SK-N-SH treated with all-trans-retinoic acid at 6 μM for 48 hours (cell line): ENCODE data around the gene LATS1.

ENCODE experiments used
- ATAC-seq: fragments of 200-7000 bp; cut with Tn5 transposase; 3 replicates; pipeline ENCODE4 v1.9.1; 2020; ENCODE audit warnings: mild to moderate bottlenecking, moderate library complexity
- BACH2 ChIP-seq: fragments of 250-450 bp; sonication (Bioruptor Pico); IDR thresholded peaks from 2 replicates; pipeline ENCODE4 v1.9.0; 2021; ENCODE audit warnings: mild to moderate bottlenecking, borderline replicate concordance
- CSDC2 ChIP-seq: fragments of 250-450 bp; sonication (Bioruptor Pico); IDR thresholded peaks from 2 replicates; pipeline ENCODE4 v1.5.0; 2020; ENCODE audit warnings: mild to moderate bottlenecking, moderate library complexity
- ISL1 ChIP-seq: fragments of 250-450 bp; sonication (Bioruptor Pico); IDR thresholded peaks from 2 replicates; pipeline ENCODE4 v2.1.2; 2022; ENCODE audit warnings: mild to moderate bottlenecking, moderate library complexity
- OSR1 ChIP-seq: fragments of 250-450 bp; sonication (Bioruptor Pico); IDR thresholded peaks from 2 replicates; pipeline ENCODE4 v1.8.0; 2022; ENCODE audit warnings: moderate library complexity, mild to moderate bottlenecking, inconsistent platforms
- TCF4 ChIP-seq: fragments of 250-450 bp; sonication (Bioruptor Pico); IDR thresholded peaks from 2 replicates; pipeline ENCODE4 v1.8.0; 2021; ENCODE audit warnings: mild to moderate bottlenecking, moderate library complexity, borderline replicate concordance
- ZC3H10 ChIP-seq: fragments of 250-450 bp; sonication (Bioruptor Pico); IDR thresholded peaks from 2 replicates; pipeline ENCODE4 v1.5.1; 2021; ENCODE audit warnings: mild to moderate bottlenecking, moderate library complexity
- ZFP3 ChIP-seq: fragments of 250-450 bp; sonication (Bioruptor Pico); IDR thresholded peaks from 2 replicates; pipeline ENCODE4 v1.5.0; 2020; ENCODE audit warnings: mild to moderate bottlenecking, moderate library complexity
- ZFP30 ChIP-seq: fragments of 450-650 bp; formaldehyde crosslinking; IDR thresholded peaks from 2 replicates; pipeline ENCODE4 v1.5.0; 2022; ENCODE audit warnings: mild to moderate bottlenecking, moderate library complexity
- ZNF565 ChIP-seq: fragments of 450-650 bp; formaldehyde crosslinking; conservative IDR thresholded peaks from 2 replicates; pipeline ENCODE4 v1.5.0; 2020; ENCODE audit warnings: low read depth, mild to moderate bottlenecking, moderate library complexity
- ZNF70 ChIP-seq: fragments of 450-650 bp; formaldehyde crosslinking; IDR thresholded peaks from 2 replicates; pipeline ENCODE4 v1.5.0; 2020; ENCODE audit warnings: mild to moderate bottlenecking, moderate library complexity
- TF ChIP-seq, protein P1 (sequence below): fragments of 250-450 bp; sonication (Bioruptor Pico); IDR thresholded peaks from 2 replicates; pipeline ENCODE4 v1.5.1; 2021; ENCODE audit warnings: mild to moderate bottlenecking, moderate library complexity
- TF ChIP-seq, protein P2 (sequence below): fragments of 250-450 bp; sonication (Bioruptor Pico); IDR thresholded peaks from 2 replicates; pipeline ENCODE4 v1.5.0; 2020; ENCODE audit warnings: mild to moderate bottlenecking, moderate library complexity
- TF ChIP-seq, protein P3 (sequence below): fragments of 250-450 bp; sonication (Bioruptor Pico); IDR thresholded peaks from 2 replicates; pipeline ENCODE4 v1.8.0; 2021; ENCODE audit warnings: low read depth, mild to moderate bottlenecking, moderate library complexity, borderline replicate concordance
- TF ChIP-seq, protein P4 (sequence below): fragments of 250-450 bp; sonication (Bioruptor Pico); IDR thresholded peaks from 2 replicates; pipeline ENCODE4 v1.5.1; 2020; ENCODE audit warnings: low read depth, mild to moderate bottlenecking, moderate library complexity

LATS1 gene

DNA sequence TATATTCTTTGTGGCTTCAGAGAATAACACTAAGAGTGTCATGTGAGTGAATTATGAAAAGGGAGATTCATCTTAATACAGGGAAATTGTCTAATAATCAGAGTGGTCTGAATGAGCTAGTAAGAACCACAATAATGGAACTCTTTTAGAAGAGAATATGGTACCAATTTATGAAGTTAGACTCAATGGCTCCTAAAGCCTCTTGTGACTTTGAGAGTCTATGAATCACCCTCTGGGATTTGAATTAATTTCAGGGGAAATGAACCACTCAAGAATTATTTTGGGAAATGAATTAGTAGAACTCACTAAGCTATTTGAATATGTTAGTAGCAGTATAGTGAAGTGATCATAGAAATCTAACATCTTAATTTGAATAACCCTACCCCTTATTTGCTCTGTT lies 46.0 kb upstream of the LATS1 start (continued):
- TF ChIP-seq, protein P1, sequence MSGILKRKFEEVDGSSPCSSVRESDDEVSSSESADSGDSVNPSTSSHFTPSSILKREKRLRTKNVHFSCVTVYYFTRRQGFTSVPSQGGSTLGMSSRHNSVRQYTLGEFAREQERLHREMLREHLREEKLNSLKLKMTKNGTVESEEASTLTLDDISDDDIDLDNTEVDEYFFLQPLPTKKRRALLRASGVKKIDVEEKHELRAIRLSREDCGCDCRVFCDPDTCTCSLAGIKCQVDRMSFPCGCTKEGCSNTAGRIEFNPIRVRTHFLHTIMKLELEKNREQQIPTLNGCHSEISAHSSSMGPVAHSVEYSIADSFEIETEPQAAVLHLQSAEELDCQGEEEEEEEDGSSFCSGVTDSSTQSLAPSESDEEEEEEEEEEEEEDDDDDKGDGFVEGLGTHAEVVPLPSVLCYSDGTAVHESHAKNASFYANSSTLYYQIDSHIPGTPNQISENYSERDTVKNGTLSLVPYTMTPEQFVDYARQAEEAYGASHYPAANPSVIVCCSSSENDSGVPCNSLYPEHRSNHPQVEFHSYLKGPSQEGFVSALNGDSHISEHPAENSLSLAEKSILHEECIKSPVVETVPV: no peak
- TF ChIP-seq ZFP3 (CRISPR knock-in tag) (no peak), CSDC2 (no peak), ZNF70 (no peak), OSR1 (CRISPR knock-in tag) (no peak), ISL1 (CRISPR knock-in tag) (no peak), ZNF565 (CRISPR knock-in tag) (no peak), ZC3H10 (CRISPR knock-in tag) (no peak)
- TF ChIP-seq, protein P2, sequence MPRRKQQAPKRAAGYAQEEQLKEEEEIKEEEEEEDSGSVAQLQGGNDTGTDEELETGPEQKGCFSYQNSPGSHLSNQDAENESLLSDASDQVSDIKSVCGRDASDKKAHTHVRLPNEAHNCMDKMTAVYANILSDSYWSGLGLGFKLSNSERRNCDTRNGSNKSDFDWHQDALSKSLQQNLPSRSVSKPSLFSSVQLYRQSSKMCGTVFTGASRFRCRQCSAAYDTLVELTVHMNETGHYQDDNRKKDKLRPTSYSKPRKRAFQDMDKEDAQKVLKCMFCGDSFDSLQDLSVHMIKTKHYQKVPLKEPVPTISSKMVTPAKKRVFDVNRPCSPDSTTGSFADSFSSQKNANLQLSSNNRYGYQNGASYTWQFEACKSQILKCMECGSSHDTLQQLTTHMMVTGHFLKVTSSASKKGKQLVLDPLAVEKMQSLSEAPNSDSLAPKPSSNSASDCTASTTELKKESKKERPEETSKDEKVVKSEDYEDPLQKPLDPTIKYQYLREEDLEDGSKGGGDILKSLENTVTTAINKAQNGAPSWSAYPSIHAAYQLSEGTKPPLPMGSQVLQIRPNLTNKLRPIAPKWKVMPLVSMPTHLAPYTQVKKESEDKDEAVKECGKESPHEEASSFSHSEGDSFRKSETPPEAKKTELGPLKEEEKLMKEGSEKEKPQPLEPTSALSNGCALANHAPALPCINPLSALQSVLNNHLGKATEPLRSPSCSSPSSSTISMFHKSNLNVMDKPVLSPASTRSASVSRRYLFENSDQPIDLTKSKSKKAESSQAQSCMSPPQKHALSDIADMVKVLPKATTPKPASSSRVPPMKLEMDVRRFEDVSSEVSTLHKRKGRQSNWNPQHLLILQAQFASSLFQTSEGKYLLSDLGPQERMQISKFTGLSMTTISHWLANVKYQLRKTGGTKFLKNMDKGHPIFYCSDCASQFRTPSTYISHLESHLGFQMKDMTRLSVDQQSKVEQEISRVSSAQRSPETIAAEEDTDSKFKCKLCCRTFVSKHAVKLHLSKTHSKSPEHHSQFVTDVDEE (CRISPR knock-in tag): no peak

DNA sequence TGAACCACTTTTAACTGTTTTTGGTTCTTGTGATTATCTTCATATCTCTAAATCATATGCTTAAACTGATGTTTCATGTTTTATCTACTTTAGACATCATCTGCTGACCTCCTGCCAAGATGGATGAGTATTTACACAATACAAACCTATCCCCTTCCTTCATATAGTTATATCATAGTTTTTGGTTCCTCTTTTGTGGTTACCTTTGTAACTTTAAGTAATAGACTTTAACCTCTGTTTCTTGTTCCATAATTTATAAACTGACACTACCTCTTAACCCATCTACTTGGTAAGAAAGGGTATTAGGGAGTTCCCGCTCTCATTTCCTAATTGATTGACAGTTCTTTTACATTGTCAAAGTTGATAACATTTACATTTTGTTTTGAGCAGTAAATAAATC lies 43.5 kb upstream of the LATS1 start:
- no peak for ATAC-seq
- TF ChIP-seq, protein P1: no peak
- TF ChIP-seq, protein P3, sequence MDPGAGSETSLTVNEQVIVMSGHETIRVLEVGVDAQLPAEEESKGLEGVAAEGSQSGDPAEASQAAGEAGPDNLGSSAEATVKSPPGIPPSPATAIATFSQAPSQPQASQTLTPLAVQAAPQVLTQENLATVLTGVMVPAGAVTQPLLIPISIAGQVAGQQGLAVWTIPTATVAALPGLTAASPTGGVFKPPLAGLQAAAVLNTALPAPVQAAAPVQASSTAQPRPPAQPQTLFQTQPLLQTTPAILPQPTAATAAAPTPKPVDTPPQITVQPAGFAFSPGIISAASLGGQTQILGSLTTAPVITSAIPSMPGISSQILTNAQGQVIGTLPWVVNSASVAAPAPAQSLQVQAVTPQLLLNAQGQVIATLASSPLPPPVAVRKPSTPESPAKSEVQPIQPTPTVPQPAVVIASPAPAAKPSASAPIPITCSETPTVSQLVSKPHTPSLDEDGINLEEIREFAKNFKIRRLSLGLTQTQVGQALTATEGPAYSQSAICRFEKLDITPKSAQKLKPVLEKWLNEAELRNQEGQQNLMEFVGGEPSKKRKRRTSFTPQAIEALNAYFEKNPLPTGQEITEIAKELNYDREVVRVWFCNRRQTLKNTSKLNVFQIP (CRISPR knock-in tag): no peak
- no peak for TF ChIP-seq BACH2 (CRISPR knock-in tag)

DNA sequence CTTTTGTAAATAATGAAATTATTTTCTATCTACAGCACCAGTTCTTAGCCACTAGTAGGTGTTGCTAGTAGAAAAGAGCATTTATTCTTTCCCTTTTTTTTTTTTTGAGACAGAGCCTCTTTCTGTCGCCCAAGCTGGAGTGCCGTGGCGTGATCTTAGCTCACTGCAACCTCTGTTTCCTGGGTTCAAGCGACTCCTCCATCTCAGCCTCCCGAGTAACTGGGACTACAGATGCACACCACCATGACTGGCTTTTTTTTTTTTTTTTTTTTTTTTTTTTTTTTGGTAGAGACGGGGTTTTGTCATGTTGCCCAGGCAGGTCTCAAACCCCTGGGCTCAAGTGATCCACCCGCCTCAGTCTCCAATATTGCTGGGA lies 38.3 kb upstream of the LATS1 start:
- TF ChIP-seq ISL1 (CRISPR knock-in tag): no peak
- no peak for TF ChIP-seq ZC3H10 (CRISPR knock-in tag)
- TF ChIP-seq, protein P2 (CRISPR knock-in tag): no peak
- TF ChIP-seq BACH2 (CRISPR knock-in tag): no peak
- no peak for TF ChIP-seq ZFP3 (CRISPR knock-in tag)
- TF ChIP-seq, protein P4, sequence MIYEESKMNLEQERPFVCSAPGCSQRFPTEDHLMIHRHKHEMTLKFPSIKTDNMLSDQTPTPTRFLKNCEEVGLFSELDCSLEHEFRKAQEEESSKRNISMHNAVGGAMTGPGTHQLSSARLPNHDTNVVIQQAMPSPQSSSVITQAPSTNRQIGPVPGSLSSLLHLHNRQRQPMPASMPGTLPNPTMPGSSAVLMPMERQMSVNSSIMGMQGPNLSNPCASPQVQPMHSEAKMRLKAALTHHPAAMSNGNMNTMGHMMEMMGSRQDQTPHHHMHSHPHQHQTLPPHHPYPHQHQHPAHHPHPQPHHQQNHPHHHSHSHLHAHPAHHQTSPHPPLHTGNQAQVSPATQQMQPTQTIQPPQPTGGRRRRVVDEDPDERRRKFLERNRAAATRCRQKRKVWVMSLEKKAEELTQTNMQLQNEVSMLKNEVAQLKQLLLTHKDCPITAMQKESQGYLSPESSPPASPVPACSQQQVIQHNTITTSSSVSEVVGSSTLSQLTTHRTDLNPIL (CRISPR knock-in tag): no peak
- TF ChIP-seq ZFP30 (CRISPR knock-in tag): no peak
- no peak for TF ChIP-seq TCF4
- ATAC-seq: no peak
